Lung (tissue), 12 donors: Measurements from ENCODE around the gene POU5F1. TPM values are rescaled to one million over a fixed set of nuclear protein-coding genes. Genes with fewer than 3 reads are reported as not detected.

ENCODE experiments used
- ATAC-seq: fragments of 200-7000 bp; cut with Tn5 transposase; one replicate; pipeline ENCODE4 v1.9.1; 2020; ENCODE audit warnings: moderate number of reproducible peaks; ENCODE audit not compliant: insufficient read depth, low FRiP score
- DNase-seq, 3 donors: peaks; one replicate each; pipeline ENCODE4 v3.0.0-alpha.2; 2013 to 2017
- H3K27ac ChIP-seq, 2 donors: one replicate each; pipeline ENCODE4 v1.5.1; 2013; ENCODE audit warnings: mild to moderate bottlenecking in 2 of 2, moderate library complexity in 2 of 2, control low read depth in 1 of 2, inconsistent platforms in 1 of 2, low read depth in 1 of 2, low read length in 1 of 2
- H3K27me3 ChIP-seq, 3 donors: one replicate each; pipeline ENCODE4 v1.5.1; 2013; ENCODE audit warnings: low read length in 2 of 3; ENCODE audit not compliant: control insufficient read depth in 3 of 3, insufficient read depth in 3 of 3
- H3K36me3 ChIP-seq, 4 donors: one replicate each; pipeline ENCODE4 v1.5.1; 2013; ENCODE audit warnings: low read length in 4 of 4, mild to moderate bottlenecking in 1 of 4, moderate library complexity in 1 of 4; ENCODE audit not compliant: control insufficient read depth in 4 of 4, insufficient read depth in 4 of 4
- H3K4me1 ChIP-seq, 5 donors: one replicate each; pipeline ENCODE4 v1.5.1; 2013; ENCODE audit warnings: low read length in 5 of 5, mild to moderate bottlenecking in 2 of 5, moderate library complexity in 1 of 5; ENCODE audit not compliant: control insufficient read depth in 5 of 5, insufficient read depth in 5 of 5
- H3K4me3 ChIP-seq: one replicate; pipeline ENCODE4 v1.5.1; 2013; ENCODE audit warnings: mild to moderate bottlenecking, control low read depth, moderate library complexity
- H3K9ac ChIP-seq, 2 donors: one replicate each; pipeline ENCODE4 v1.5.1; 2013; ENCODE audit warnings: low read length in 2 of 2, control low read depth in 1 of 2; ENCODE audit not compliant: insufficient read depth in 1 of 2
- H3K9me3 ChIP-seq, 4 donors: one replicate each; pipeline ENCODE4 v1.5.1; 2013; ENCODE audit warnings: low read length in 3 of 4, mild to moderate bottlenecking in 1 of 4, moderate library complexity in 1 of 4; ENCODE audit not compliant: control insufficient read depth in 4 of 4, insufficient read depth in 3 of 4
- CTCF ChIP-seq: IDR thresholded peaks from 2 replicates; pipeline ENCODE4 v1.5.1; 2012; ENCODE audit warnings: mild to moderate bottlenecking; ENCODE audit errors: control extremely low read depth, extremely low read depth
- WGBS, 2 donors: extraction: QIAGEN DNeasy Blood & Tissue Kit; methylation state at CpG; one replicate each; pipeline ENCODE4 v1.1.7; 2013; 5-methylcytosine and 5-hydroxymethylcytosine counted together
- polyA plus RNA-seq, 2 donors: library from polyadenylated mRNA; stranded (reverse); fragments of 200-250 nt; gene quantifications; one replicate each; pipeline ENCODE4 v1.2.1, GENCODE V29; 2013
- total RNA-seq, 2 donors: library from RNA; depleted of rRNA in 1 of 2; stranded (reverse); fragments of >200 nt in 1 of 2; gene quantifications; one replicate each; pipeline ENCODE4 v1.2.1, GENCODE V29; 2014 to 2021
- donor health status: control.
- donor health status: control.
- donor health status: Bipolar disorder and iron deficiency.
- donor health status: healthy.
- donor health status: DM: yes; HTN: yes; CAD: no.

POU5F1 gene
- total and polyA plus RNA-seq, 4 donors = 1.5 to 19.5 (median 2.4) TPM

GRCh38 chr6:31173406-31173805, 2.9 kb upstream of the POU5F1 start:
- Histone ChIP-seq H3K36me3 (no peaks in the 10 kb centered on the region), H3K27ac (no peak overlapping the region), H3K27me3 (no peaks in the 10 kb centered on the region), H3K9ac (no peak overlapping the region), H3K9me3 (no peaks in the 10 kb centered on the region), H3K4me1 (peaks cover 0 to 13% (median 3%) of the 10 kb centered on the region in 5 donors), H3K4me3 (no peak overlapping the region)
- no peak for TF ChIP-seq CTCF
- DNase-seq (no peak), ATAC-seq (no peak)
- 69 to 79% methylated on average over 3 of the region's 3 CpGs for WGBS, 2 donors

GRCh38 chr6:31172973-31173384, 2.5 kb upstream of the POU5F1 start:
- ATAC-seq (no peak), DNase-seq (peak in 1 of 3 donors; percentile 16)
- no peaks in the 10 kb centered on the region for H3K36me3 ChIP-seq
- TF ChIP-seq CTCF = no peak
- WGBS, 2 donors = 66 to 95% methylated on average over 5 of the region's 5 CpGs
- no peak overlapping the region for H3K27ac ChIP-seq
- H3K9ac ChIP-seq = no peak overlapping the region
- no peaks in the 10 kb centered on the region for H3K27me3 ChIP-seq
- peaks cover 0 to 13% (median 0%) of the 10 kb centered on the region in 5 donors for H3K4me1 ChIP-seq
- no peaks in the 10 kb centered on the region for H3K9me3 ChIP-seq
- H3K4me3 ChIP-seq = no peak overlapping the region

GRCh38 chr6:31171931-31172905, 1.7 kb upstream of the POU5F1 start:
- no peak overlapping the region for H3K4me3 ChIP-seq
- no peak for ATAC-seq
- DNase-seq = no peak
- H3K27ac ChIP-seq = no peak overlapping the region
- TF ChIP-seq CTCF = no peak
- no peaks in the 10 kb centered on the region for H3K27me3 ChIP-seq
- no peaks in the 10 kb centered on the region for H3K36me3 ChIP-seq
- H3K9ac ChIP-seq = no peak overlapping the region
- peaks cover 0 to 13% (median 0%) of the 10 kb centered on the region in 5 donors for H3K4me1 ChIP-seq
- H3K9me3 ChIP-seq = no peaks in the 10 kb centered on the region
- 61 to 78% methylated on average over 16 of the region's 16 CpGs for WGBS, 2 donors
